ENCODE data around the gene VAX1.

- TF ChIP-seq POLR2AphosphoS5 (IDR thresholded peaks at IDR 0.05; ENCODE audit: low read depth, low read length) = no peak
- TF ChIP-seq REST (IDR thresholded peaks at IDR 0.05; ENCODE audit: insufficient read depth in 1 of 2, low read depth in 2 of 2, low read length in 2 of 2) = no peak
Measured at GRCh38 chr10:117160567-117160966, 22.5 kb upstream of the VAX1 start.
